HG02943 (cell line): ENCODE results near the gene CAST.
A peak's percentile ranks its signal among the peaks of the same experiment; 100 is the strongest.
"Not testable (repeated sequence)": the region's sequence is repeated elsewhere in the genome, so short reads cannot be mapped to it uniquely, and the experiment has no call there.

Source experiments
- ATAC-seq: cut with Tn5 transposase; IDR thresholded peaks from one replicate; pipeline ENCODE4 v1.9.1; 2021; ENCODE audit warnings: mild to moderate bottlenecking, low read depth, moderate library complexity; ENCODE audit not compliant: unreplicated experiment

Gene CAST, protein sequence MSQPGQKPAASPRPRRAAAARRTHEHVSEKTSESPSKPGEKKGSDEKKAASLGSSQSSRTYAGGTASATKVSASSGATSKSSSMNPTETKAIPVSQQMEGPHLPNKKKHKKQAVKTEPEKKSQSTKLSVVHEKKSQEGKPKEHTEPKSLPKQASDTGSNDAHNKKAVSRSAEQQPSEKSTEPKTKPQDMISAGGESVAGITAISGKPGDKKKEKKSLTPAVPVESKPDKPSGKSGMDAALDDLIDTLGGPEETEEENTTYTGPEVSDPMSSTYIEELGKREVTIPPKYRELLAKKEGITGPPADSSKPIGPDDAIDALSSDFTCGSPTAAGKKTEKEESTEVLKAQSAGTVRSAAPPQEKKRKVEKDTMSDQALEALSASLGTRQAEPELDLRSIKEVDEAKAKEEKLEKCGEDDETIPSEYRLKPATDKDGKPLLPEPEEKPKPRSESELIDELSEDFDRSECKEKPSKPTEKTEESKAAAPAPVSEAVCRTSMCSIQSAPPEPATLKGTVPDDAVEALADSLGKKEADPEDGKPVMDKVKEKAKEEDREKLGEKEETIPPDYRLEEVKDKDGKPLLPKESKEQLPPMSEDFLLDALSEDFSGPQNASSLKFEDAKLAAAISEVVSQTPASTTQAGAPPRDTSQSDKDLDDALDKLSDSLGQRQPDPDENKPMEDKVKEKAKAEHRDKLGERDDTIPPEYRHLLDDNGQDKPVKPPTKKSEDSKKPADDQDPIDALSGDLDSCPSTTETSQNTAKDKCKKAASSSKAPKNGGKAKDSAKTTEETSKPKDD

DNA sequence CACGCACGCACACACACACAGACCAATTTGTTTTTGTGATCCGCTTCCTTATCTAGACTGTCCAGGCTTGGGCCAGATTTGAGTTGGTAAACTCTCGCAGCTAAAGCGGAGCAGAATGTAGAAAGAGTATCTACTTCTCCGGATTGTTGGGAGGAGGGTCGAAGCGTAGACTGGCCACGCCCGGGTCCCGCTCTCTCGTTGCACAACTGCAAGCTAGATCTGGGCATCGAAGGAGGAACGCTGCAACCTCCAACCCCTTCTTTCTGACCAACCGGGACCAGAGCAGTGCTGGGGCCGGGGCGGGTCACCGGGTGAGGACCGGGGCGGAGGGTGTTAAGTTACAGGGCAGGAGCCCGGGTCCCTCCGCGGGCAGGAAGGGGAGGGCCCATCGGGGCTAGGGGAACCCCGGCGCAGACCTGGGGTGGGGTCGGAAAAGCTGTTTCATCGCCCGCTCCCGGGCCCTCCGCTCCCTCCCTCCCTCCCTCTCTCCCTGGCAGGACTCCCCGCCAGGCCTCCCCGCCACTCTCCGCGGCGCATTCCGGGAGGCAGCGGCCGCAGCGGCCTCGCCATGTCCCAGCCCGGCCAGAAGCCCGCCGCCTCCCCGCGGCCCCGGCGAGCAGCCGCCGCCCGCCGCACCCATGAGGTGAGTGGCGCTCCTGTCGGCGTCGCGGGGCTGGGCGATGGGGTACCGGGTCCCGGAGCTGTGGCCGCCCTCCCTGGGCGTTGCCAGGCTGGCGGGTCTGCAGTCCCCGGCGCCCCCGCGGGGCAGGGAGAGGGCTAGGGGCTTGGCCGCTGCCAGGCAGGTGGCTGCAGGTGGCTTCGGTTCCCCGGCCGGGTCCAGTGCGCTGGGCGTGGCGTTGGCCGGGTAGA is at the start of gene CAST:
TSS of gene CAST (plus strand) at position 522 of the 870 bp plus-strand sequence. CDS start at position 569, 47 bp downstream.
- peak; percentile 58 for ATAC-seq

DNA sequence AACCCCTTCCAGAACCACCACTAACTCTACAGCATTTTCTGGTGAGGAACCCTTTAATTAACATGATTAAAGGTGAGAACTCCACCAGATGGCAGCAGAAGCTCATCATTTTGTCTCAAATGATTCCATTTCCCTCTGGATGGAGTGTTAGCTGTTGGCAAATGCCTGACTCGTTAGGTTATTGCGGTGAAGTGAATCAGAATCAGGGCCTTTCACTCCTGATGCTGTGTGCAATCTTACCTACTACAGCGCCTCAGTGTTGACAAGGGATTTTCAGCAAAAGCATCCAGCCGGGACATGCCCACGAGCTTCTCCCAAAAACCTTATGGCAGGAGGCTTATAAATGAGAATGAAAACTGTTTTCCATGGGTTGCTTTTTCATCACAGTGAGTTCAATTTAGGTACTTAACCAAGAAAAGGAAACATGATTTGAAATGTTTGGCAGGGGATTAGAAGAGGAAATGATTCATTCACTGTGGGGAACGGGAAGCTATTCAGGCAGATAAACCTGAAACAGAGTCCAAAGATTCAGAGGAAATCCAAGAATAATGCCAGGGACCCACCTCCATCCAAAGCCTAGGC is 48.0 kb upstream of the CAST start:
- ATAC-seq = no peak

DNA sequence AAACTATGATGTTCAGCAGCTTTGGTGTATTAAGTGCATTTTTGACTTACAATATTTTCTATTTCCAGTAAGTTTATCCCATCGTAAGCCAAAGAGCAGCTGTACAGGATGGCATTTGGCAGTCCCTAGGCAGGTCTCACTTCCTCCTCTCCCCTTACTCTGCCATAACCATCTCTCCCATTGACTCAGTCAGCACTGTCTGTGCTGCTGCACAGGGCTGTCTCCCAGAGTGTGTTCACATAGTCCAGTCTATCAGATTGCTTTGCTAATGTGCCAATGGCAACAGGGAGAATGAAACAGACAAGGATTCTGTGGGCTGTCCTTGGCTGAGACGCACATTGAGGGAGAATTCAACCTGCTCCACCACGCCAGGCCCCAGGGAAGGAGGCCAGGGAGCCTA is 47.0 kb upstream of the CAST start:
- ATAC-seq = no peak

DNA sequence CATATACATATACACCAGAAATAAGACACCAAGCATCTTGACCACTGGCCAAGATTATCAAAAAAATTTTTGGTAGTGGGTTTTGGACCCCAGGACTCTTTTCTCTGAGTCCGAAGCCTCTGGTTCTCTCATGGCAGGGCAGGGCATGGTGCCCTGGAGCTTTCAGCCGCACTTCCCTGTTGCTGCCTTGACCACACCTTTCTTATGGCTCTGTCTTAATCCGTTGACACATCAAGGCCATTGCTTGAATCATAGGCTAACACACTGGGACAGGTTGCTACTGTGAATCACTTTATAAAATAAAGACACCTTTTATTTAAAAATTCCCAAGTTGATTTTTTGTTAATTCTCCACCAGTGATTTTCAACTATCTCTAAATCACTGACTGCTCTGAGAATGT is 45.4 kb upstream of the CAST start:
- no peak for ATAC-seq

DNA sequence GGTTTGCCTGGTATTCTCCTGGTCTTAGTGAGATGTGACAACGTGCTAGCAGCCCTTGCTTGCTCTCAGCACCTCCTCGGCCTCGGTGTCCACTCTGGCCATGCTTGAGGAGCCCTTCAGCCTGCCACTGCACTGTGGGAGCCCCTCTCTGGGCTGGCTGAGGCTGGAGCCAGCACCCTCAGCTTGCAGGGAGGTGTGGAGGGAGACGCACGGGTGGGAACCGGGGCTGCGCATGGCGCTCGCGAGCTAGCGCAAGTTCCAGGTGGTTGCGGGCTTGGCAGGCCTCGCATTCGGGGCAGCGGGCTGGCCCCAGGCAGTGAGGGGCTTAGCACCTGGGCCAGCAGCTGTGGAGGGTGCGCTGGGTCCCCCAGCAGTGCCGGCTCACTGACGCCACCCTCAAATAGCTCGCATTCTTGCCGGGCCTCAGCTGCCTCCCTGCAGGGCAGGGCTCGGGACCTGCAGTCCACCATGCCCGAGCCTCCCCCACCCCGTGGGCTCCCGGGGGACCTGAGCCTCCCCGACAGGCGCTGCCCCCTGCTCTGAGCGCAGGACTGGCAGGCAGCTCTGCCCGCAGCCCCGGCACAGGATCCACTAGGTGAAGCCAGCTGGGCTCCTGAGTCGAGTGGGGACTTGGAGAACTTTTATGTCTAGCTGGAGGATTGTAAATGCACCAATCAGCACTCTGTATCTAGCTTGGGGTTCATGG is 43.7 kb upstream of the CAST start:
- not testable (repeated sequence) for ATAC-seq

DNA sequence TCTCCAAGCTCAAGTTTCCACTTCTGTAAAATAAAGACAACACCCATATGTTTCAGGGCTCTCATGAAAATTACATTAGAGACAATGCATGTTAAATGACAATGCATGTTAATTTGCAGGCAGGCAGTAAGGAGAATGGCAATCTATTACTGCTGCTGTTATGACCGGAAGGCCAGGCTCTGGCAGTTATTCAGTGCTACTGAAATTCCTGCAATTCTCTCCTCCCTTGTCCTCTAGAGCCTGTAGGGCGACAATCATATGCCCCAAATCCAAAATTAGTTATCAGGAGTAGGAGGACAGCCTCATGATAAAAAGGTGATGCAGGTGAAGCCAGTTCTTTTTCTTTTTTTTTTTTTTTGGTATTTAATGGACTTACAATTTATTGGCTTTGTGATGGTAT is 42.2 kb upstream of the CAST start:
- ATAC-seq = no peak

DNA sequence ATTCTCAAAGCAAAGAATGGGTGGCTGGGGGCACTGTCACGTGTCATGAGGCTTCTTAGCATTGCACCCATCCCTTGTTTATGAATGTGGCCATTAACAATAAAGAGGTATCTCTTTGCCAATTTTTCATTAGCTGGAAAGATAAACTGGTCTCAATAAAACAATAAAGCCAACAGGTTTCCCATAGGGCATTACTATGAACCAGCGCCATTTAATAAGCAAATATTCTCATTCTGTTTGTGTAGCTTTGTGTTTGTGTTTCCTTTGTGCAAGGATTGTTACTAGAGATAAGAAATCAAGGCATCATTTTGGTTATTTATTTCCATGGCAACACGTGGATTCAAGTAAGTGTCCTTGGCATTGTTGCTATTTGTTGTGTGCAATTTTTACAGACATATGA is 37.6 kb upstream of the CAST start:
- ATAC-seq = no peak

DNA sequence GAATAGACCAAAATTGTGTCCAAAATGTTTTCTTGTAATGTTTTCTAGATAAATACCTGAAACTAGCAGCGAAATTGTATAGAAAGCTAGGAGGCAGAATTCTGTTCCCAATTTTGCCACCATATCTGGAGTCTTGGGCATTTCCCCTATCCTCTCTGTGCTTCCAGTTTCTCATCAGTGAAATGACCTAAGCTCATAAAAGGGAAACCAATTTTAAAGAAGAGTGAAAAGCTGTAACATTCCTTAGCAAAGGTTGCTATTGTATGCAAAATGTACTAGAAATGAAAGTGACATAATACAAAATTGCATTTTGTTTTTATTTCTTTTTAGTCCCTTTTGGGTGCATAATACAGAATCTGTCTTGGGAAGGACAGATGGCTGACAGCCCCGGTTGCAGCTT is 36.8 kb upstream of the CAST start:
- ATAC-seq = no peak

DNA sequence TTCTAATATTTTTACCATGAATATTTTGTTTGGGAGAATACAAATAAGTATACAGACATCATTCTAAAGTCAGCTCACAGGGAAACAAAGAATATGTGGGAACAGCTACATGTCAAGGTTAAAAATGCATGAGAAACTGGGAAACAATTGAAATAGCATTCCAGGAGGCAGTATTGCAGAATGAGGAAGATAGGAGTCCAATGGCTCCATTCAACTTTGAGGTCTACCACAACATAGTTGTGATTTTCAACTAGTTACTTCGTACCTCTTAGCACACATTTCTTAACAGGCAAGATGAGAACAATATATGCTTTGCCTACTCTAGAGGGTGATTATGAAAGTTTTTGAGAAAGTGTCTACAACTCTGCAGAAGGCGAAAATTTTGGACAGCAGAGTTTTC is 35.2 kb upstream of the CAST start:
- no peak for ATAC-seq

DNA sequence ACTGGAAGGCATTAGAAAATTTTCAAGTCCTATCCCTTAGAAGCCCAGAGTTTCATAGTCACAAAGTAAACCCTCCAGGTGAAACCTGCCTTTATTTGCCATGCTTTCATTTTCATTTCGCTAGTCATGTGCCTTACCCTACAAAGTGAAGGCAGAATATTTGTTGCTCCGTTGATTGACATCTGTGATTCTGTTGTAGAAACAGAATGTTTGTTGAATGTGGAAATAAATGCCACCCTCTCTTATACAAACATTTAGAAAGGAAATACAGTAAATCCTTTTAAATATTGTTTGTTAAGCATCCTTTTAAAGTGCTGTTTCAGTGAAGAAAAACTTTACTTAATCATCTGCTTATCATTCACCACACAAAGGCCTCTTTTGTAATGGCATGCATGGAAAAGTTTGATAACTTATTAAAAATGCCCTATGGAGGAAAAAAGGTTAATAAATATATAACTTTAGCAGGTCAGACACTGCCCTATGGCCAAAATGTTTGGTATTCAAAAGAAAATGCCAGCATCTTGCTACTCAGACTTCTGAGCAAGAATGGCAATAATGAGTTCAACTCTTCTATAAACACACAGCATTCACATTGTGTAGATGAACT is 34.3 kb upstream of the CAST start:
- no peak for ATAC-seq

DNA sequence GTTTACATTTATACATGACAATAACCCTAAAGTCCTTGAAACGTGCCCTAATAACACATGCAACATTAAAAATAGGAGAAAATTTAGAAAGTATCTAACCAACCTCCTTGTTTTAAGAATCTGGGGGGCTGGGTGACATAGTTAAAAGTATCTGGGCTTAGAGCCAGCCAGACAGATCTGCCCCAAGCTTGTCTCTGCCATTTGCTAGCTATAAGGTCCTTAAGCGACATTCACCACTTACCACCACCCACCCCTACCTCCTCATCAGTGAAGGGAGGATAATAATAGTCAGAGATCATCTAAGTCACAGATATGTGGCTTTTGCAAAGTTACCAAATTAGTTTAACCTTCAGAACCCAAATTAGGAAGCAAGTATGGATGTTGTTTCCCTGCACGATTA is 33.8 kb upstream of the CAST start:
- no peak for ATAC-seq

DNA sequence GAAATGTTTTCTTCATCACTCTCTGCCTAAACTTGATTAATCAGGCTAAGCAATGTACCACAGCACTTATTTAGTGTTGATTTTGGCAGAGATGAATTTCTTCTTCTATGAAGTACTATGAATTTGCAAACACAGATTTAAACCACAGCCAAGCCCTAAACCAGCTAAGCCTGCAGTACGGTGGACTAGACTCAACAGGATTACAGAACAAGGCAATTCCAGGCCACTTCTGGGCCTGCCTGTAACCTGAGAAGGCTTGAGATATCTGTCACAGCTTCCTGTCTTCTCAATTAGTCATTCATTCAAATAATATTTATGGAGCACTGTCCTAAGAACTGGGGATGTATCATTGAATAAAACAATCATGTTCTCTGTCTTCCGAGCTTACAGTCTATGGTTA is 32.4 kb upstream of the CAST start:
- no peak for ATAC-seq

DNA sequence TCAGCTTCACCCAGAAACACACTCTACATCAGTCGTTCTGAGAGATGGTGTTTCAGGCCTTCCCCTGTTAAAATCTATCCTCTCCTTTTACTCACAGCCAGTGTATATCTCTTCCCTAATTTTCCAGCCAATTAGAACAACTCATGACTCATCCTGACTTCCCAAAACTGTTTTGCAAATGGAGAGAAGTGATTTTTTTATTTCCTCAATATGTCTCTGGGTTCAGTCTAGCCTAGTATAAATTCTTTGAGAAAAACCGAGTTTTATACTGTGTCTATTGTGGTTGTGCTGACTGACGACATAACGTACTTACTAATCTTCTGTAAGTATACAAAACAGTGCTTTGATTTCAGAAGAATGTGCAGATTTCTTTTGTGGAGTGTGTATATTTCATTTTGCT is 28.4 kb upstream of the CAST start:
- ATAC-seq = no peak

DNA sequence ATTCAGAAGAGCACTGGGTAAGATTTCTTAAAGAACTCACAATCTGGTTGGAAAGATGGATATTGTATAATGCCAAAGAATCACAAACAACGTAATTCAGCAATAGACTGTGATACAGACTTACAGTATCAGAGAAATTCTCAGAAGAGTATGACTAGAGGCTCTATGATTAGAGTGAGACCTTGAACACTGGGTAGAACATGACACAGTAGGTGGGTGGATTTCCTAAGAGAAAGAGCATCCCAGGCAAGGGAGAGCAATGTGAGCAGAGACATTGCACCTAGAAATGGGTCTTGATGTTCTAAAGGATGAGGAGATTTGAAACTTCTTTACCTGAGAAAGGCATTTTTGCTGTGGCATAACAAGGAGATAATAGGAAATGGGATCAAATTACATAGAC is 27.3 kb upstream of the CAST start:
- ATAC-seq = no peak

DNA sequence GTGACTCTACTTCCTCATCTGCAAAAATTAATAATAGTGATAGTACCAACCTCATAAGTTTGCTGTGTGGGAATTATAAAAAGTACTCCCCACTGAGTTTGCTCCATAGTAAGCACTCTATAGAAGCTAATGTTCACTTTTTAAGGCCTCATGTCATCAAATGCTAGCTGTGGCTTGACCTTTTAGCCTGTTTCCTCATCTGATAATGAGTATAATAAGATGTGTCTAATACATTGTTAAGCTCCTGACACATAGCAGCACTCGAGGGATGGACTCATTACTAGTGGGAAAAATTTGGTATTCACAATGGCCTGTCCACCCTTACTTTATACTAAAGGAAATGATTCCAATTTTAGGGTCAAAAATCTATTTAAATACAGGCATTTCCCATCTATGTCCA is 26.1 kb upstream of the CAST start:
- no peak for ATAC-seq

DNA sequence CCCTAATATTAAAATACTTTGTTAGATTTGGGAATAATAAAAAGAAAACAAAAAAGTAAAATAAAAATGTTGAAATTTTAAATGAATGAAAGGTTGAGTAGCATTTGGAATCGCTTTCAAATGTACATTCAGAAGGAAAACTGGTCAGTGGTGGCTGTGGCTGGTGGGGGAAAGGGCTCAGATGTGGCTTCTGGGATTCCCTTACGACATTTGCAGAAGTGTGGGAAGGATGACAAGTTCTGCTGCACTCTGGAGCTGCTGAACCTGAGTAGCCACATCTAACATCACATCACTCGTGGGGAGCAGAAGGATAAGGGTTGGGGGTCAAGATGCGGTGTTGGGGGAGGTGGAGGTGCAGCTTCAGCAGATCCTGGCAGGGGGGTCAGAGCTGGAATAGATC is 25.6 kb upstream of the CAST start:
- ATAC-seq = no peak

DNA sequence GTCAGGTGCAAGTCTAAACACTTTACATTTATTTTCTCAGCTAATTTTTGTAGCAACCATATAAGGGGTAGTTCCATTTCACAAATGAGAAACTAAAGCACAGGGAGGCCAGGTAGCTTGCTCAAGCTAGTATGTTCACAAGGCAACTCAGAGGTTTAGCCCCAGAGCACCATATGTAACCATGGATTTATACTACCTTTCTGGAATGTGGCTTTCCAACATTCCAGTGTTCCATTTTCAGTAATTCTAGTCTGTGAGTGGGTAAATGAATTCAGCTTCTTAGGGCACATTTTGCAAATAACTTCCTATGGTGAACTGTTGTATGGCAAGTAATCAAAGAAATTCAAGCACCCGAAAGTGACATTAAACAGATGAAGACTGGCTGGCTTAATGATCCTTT is 25.0 kb upstream of the CAST start:
- ATAC-seq = no peak

DNA sequence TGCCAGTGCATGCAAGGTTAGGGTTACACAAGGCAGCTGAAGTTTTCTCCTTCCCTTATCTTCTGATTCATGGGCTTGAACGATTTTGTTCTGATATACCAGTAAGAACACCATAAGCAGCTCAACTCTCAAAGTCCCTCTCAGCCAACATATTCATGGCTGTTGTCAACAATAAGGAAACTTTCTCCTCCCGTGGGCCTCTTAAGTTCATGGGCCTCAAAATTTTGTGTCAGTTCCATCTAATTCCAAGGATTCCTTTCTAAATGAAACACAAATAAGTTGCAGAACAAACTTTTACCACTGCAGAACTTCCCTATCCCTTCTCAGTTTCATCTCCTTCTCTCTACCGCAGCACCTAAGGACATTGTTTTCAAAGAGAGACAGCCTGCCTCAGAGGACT is 23.6 kb upstream of the CAST start:
- ATAC-seq = no peak

DNA sequence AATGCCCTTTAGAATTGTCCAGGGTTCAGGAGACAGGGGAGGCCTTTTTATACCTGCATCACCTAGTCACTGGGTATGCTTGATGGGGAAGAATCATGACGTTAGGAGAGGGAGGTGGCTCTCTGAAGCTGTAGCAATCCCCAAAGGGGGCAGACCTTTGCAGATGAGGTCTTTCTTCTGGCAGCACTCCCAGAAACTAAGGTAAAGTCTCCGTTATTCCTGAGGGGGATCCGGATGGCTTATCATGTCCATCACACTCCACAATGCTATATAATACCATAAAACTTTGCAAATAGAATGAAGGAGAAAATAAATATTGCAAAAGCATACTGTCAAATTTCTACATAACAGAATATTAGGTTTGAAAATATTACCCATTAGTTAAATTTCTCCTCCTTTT is 21.5 kb upstream of the CAST start:
- no peak for ATAC-seq
